B cell (primary cell): Measurements from ENCODE around the gene OFD1. TPM values are rescaled to one million over a fixed set of nuclear protein-coding genes. Genes with fewer than 3 reads are reported as not detected.

ENCODE experiments used
- ATAC-seq: fragments of 200-7000 bp; cut with Tn5 transposase; one replicate; pipeline ENCODE4 v1.10.0; 2021; ENCODE audit warnings: low read depth, mild to moderate bottlenecking, moderate number of reproducible peaks, moderate library complexity
- CTCF ChIA-PET: fragments of 350-600 bp; sonication (Branson Sonifier 250); formaldehyde crosslinking; loops from one replicate; lab custom pipeline; 2021; ENCODE audit warnings: antibody characterized with exemption, inconsistent platforms; lab: Charles Lee
- POLR2A ChIA-PET: fragments of 350-600 bp; sonication (Branson Sonifier 250); formaldehyde crosslinking; loops from one replicate; lab custom pipeline; 2021; ENCODE audit warnings: antibody characterized with exemption; lab: Charles Lee
- DNase-seq: peaks from one replicate; pipeline ENCODE4 v3.0.0; 2013
- H2AFZ ChIP-seq: 2 replicates; pipeline ENCODE4 v1.6.1; 2012; ENCODE audit warnings: mild to moderate bottlenecking, low read depth, low read length; ENCODE audit not compliant: insufficient read depth, poor library complexity, severe bottlenecking
- H3K27ac ChIP-seq, 2 donors: 1 replicate in 1 of 2; 2 replicates in 1 of 2; pipeline ENCODE4 v1.5.1; 2012 to 2013; ENCODE audit warnings: low read length in 2 of 2, mild to moderate bottlenecking in 2 of 2, moderate library complexity in 1 of 2
- H3K27me3 ChIP-seq, 4 experiments: fragments of 200-600 bp in 1 of 4; sonication (generic) in 1 of 4; replicated peaks in 1 of 4; 1 replicate in 2 of 4; 2 replicates in 2 of 4; pipeline versions ENCODE4 v1.6.1 to v1.7.0; 2013 to 2016; ENCODE audit warnings: low read length in 3 of 4, mild to moderate bottlenecking in 2 of 4, mixed read lengths in 1 of 4, moderate library complexity in 1 of 4; ENCODE audit not compliant: insufficient read depth in 4 of 4, control insufficient read depth in 3 of 4; ENCODE audit errors: control extremely low read depth in 1 of 4
- H3K36me3 ChIP-seq, 2 experiments: replicated peaks in 1 of 2; 1 replicate in 1 of 2; 2 replicates in 1 of 2; pipeline versions ENCODE4 v1.6.1 to v1.7.1; 2013; ENCODE audit warnings: low read length in 1 of 2; ENCODE audit not compliant: insufficient read depth in 2 of 2, control insufficient read depth in 1 of 2; ENCODE audit errors: control extremely low read depth in 1 of 2, extremely low read depth in 1 of 2
- H3K4me1 ChIP-seq, 2 donors: fragments of 200-600 bp in 1 of 2; sonication (generic) in 1 of 2; 1 replicate in 1 of 2; 2 replicates in 1 of 2; pipeline versions ENCODE4 v1.5.1 to v1.6.1; 2013 to 2017; ENCODE audit warnings: low read length in 2 of 2; ENCODE audit not compliant: control insufficient read depth in 2 of 2, insufficient read depth in 2 of 2
- H3K4me2 ChIP-seq: replicated peaks from 2 replicates; pipeline ENCODE3; 2012; ENCODE audit warnings: mild to moderate bottlenecking, low read depth, low read length; ENCODE audit not compliant: poor library complexity, severe bottlenecking
- H3K4me3 ChIP-seq, 5 experiments: fragments of 200-600 bp in 1 of 5; sonication (generic) in 1 of 5; 1 replicate in 3 of 5; 2 replicates in 2 of 5; pipeline versions ENCODE4 v1.5.1 to v1.7.0; 2011 to 2016; ENCODE audit warnings: low read length in 4 of 5, mild to moderate bottlenecking in 4 of 5, low read depth in 2 of 5, control low read depth in 1 of 5, moderate library complexity in 1 of 5; ENCODE audit not compliant: insufficient read depth in 1 of 5; ENCODE audit errors: control extremely low read depth in 1 of 5, extremely low read depth in 1 of 5
- H3K79me2 ChIP-seq: fragments of 200-600 bp; sonication (generic); one replicate; pipeline ENCODE4 v1.6.0; 2016; ENCODE audit warnings: low read length; ENCODE audit not compliant: control insufficient read depth, insufficient read depth
- H3K9ac ChIP-seq: fragments of 200-600 bp; sonication (generic); 2 replicates; pipeline ENCODE4 v1.6.1; 2017; ENCODE audit warnings: mild to moderate bottlenecking, low read length, moderate library complexity
- H3K9me3 ChIP-seq, 3 donors: one replicate each; pipeline versions ENCODE4 v1.6.1 to v1.7.1; 2013; ENCODE audit warnings: low read length in 2 of 3; ENCODE audit not compliant: control insufficient read depth in 2 of 3, insufficient read depth in 1 of 3; ENCODE audit errors: control extremely low read depth in 1 of 3
- H4K20me1 ChIP-seq: 2 replicates; pipeline ENCODE4 v1.6.0; 2012; ENCODE audit warnings: mild to moderate bottlenecking, low read length; ENCODE audit not compliant: insufficient read depth, control insufficient read depth, poor library complexity, severe bottlenecking
- H3K27ac Mint-ChIP-seq: one replicate; pipeline ENCODE4 v1.8.0; 2021; ENCODE audit warnings: mixed read lengths
- H3K27me3 Mint-ChIP-seq: one replicate; pipeline ENCODE4 v1.8.0; 2021; ENCODE audit warnings: mixed read lengths
- H3K4me1 Mint-ChIP-seq: one replicate; pipeline ENCODE4 v1.8.0; 2021; ENCODE audit warnings: mixed read lengths
- H3K4me3 Mint-ChIP-seq: one replicate; pipeline ENCODE4 v1.8.0; 2021; ENCODE audit warnings: mixed read lengths
- H3K9me3 Mint-ChIP-seq: one replicate; pipeline ENCODE4 v1.8.0; 2022; ENCODE audit warnings: mixed read lengths; ENCODE audit not compliant: insufficient read depth
- EZH2 ChIP-seq: IDR thresholded peaks from 2 replicates; pipeline ENCODE4 v1.6.1; 2012; ENCODE audit warnings: borderline replicate concordance, low read depth, mild to moderate bottlenecking, moderate library complexity, low read length; ENCODE audit not compliant: insufficient read depth, poor library complexity, severe bottlenecking
- WGBS: methylation state at CpG from one replicate; pipeline ENCODE4 v1.1.5; 2013; ENCODE audit warnings: missing lambda C conversion rate; ENCODE audit not compliant: insufficient coverage; 5-methylcytosine and 5-hydroxymethylcytosine counted together
- intact Hi-C: fragments of 100-400 bp; cut with micrococcal nuclease; formaldehyde crosslinking; loops from one replicate; pipeline ENCODE4 v1.10.0; 2022
- polyA plus RNA-seq: library from polyadenylated mRNA; depleted of rRNA; stranded (reverse); fragments of >200 nt; gene quantifications from 2 replicates; pipeline ENCODE4 v1.2.3, GENCODE V29; 2012
- total RNA-seq, 2 donors: library from RNA; stranded (reverse); fragments of 120-200 nt in 1 of 2; gene quantifications; 1 replicate in 1 of 2; 2 replicates in 1 of 2; pipeline versions ENCODE4 v1.2.3 to v1.2.4, GENCODE V29; 2013 to 2022
- TF ChIP-seq, protein P1 (sequence below): fragments of 200-600 bp; IDR thresholded peaks from one replicate; pipeline ENCODE4 v1.8.0; 2022; ENCODE audit warnings: antibody characterized with exemption, mild to moderate bottlenecking

OFD1 gene
- total and polyA plus RNA-seq, 2 donors (not counting 1 experiment from before 2014, with no cell fraction given): 40.6 to 84.9 TPM

DNA sequence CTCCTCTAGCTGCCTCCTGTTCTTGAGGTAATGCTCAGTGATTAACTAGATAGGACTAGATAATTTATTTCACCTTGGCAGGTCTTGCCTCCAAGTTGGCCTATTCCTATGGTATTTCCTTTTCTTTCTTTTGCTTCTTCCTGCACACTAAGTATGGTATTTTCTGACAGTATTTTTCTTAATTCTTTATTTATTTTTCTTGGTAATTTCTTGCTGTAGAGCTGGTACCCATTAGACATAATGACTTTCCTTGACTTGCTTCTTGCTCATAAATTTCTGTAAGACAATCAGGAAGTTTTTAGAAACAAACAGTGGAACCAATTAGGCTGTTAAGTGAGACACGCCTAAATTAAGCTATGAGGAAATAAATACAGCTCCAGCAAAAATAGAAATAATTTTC lies 36.1 kb upstream of the OFD1 start:
- Histone ChIP-seq H3K4me2 (peak overlapping the region; percentile 62), H4K20me1 (peaks cover 28% of the 10 kb centered on the region), H3K36me3 (no peaks in the 10 kb centered on the region), H2AFZ (no peak overlapping the region), H3K4me1 (peaks cover 56 to 75% of the 10 kb centered on the region in 2 donors), H3K4me3 (peak overlapping the region in 1 of 5 experiments; percentile 1), H3K9ac (peak overlapping the region; percentile 31), H3K9me3 (no peaks in the 10 kb centered on the region), H3K27ac (no peak overlapping the region), H3K27me3 (no peaks in the 10 kb centered on the region), H3K79me2 (peaks cover 79% of the 10 kb centered on the region)
- no peak for TF ChIP-seq EZH2
- TF ChIP-seq, protein P1, sequence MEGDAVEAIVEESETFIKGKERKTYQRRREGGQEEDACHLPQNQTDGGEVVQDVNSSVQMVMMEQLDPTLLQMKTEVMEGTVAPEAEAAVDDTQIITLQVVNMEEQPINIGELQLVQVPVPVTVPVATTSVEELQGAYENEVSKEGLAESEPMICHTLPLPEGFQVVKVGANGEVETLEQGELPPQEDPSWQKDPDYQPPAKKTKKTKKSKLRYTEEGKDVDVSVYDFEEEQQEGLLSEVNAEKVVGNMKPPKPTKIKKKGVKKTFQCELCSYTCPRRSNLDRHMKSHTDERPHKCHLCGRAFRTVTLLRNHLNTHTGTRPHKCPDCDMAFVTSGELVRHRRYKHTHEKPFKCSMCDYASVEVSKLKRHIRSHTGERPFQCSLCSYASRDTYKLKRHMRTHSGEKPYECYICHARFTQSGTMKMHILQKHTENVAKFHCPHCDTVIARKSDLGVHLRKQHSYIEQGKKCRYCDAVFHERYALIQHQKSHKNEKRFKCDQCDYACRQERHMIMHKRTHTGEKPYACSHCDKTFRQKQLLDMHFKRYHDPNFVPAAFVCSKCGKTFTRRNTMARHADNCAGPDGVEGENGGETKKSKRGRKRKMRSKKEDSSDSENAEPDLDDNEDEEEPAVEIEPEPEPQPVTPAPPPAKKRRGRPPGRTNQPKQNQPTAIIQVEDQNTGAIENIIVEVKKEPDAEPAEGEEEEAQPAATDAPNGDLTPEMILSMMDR: no peak
- Mint-ChIP-seq H3K9me3 (no peaks in the 10 kb centered on the region), H3K4me1 (peaks cover 76% of the 10 kb centered on the region), H3K27me3 (no peaks in the 10 kb centered on the region), H3K4me3 (no peak overlapping the region), H3K27ac (no peak overlapping the region)
- no CpG with 5 or more reads among the region's 1 CpG for WGBS
- ChIA-PET POLR2A (interaction anchor here (1.3 kb wide), 1 partner anchor 36 kb away, joined by 6 read pairs; the partner anchor contains the start of genes OFD1 and TRAPPC2), CTCF (interaction anchor here (0.8 to 2.1 kb wide), 6 partner anchors 10 to 49 kb away, joined by 3 to 14 read pairs (median 4); partner anchors contain the start of genes OFD1, RAB9A and TRAPPC2)
- DNase-seq (no peak), ATAC-seq (no peak)
- intact Hi-C loops: loop anchor here (2.0 kb wide), 1 partner anchor 34 kb away; no protein-coding TSS in a partner anchor

DNA sequence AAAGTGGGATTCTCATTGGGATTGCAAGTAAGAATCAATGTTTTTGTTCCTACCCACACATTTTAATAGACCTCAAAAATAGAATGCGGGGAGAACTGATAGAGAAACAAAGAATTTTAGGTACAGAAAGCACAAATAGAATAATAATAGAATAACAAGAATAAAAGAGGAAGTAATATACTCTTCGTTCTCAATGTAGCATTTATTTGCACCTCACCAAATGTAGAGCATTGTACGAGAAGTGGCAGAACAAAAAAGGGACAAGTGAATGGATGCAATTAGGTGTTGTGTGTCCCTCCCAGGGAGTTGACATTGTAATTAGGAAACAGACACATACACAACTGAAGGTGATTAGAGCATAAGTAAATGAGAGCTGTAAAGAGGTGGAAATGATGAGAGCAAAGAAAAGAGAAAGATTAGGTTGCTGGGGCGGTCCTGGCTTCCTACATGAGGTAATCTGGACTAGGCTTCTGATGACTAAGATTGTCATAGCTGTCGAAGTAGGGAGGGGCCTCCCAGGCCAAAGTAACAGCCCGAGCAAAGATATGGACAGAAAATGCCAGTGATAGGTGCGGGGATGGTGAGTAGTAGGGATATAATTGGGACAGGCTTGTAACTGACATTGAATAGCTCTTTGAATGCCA lies 35.2 kb upstream of the OFD1 start:
- peaks cover 85% of the 10 kb centered on the region for H3K79me2 ChIP-seq
- ChIA-PET CTCF (interaction anchor here (0.7 to 2.1 kb wide), 4 partner anchors 12 to 53 kb away, joined by 3 to 14 read pairs (median 6); partner anchors contain the start of genes OFD1 and TRAPPC2), POLR2A (no interaction called here)
- no peaks in the 10 kb centered on the region for H3K27me3 ChIP-seq
- DNase-seq (peak; percentile 17), ATAC-seq (peak; percentile 40)
- Mint-ChIP-seq H3K4me1 (peaks cover 75% of the 10 kb centered on the region), H3K27me3 (no peaks in the 10 kb centered on the region), H3K4me3 (peak overlapping the region; percentile 70), H3K9me3 (no peaks in the 10 kb centered on the region), H3K27ac (peak overlapping the region; percentile 86)
- peaks cover 49 to 67% of the 10 kb centered on the region in 2 donors for H3K4me1 ChIP-seq
- H3K36me3 ChIP-seq: peaks cover 0 to 2% of the 10 kb centered on the region in 2 experiments
- H2AFZ ChIP-seq: no peak overlapping the region
- 77% methylated on average over 3 of the region's 7 CpGs for WGBS
- TF ChIP-seq EZH2: no peak
- TF ChIP-seq, protein P1: no peak
- peak overlapping the region; percentile 62 for H3K4me2 ChIP-seq
- intact Hi-C loops: loop anchor here (2.0 kb wide), 1 partner anchor 33 kb away; no protein-coding TSS in a partner anchor
- no peaks in the 10 kb centered on the region for H3K9me3 ChIP-seq
- peak overlapping the region; percentile 31 for H3K9ac ChIP-seq
- peaks cover 28% of the 10 kb centered on the region for H4K20me1 ChIP-seq
- H3K27ac ChIP-seq: peak overlapping the region in 1 of 2 donors; percentile 10
- peak overlapping the region in 1 of 5 experiments; percentile 11 for H3K4me3 ChIP-seq
